ENCODE measurements around the gene PIP4K2C.
"Not testable (repeated sequence)": the region's sequence is repeated elsewhere in the genome, so short reads cannot be mapped to it uniquely, and the experiment has no call there.

Gene PIP4K2C

GRCh38 chr12:57586128-57586527, 4.9 kb upstream of the PIP4K2C start:
- no peak for DNase-seq

DNA sequence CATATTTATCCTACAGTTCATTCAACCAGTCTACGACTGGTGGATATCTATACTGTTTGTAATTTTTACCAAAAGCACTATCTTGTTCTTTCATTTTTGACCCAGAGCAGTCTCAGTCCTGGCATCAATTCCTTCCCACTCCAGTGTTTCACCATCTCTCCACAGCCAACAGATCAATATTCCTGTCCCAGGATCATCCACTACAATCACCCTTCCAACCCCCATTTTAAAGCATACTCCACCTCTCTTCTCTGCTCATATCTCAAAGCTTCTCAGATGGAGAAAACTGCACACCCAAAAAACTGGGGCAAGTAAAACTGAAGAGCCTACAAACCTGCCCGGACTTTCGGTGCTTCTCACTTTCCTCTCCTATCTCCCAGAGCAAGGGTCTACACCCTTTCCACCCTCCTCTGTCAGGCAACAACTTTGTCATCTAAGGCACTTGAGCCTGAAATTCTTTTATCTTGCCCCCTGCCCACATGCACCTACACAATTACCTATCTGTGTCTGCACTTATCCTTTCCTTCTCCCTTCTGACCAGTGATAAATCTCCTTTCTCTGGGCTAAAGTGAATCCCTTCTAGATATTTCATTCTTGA, 4.1 kb upstream of the PIP4K2C start:
- no peak for DNase-seq

DNA sequence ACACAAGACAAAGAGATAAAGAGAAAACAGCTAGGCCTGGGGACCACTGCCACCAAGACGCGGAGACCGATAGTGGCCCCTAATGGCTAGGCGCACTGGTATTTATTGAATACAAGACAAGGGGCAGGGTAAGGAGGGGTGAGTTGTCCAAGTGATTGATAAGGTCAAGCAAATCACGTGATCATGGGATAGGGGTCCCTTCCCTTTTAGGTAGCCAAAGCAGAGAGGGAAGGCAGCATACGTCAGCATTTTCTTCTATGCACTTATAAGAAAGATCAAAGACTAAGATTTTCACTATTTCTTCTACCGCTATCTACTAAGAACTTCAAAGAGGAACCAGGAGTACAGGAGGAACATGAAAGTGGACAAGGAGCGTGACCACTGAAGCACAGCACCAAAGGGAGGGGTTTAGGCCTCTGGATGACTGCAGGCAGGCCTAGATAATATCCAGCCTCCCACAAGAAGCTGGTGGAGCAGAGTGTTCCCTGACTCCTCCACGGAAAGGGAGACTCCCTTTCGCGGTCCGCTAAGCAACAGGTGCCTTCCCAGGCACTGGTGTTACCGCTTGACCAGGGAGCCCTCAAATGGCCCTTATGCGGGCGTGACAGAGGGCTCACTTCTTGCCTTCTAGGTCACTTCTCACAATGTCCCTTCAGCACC, 1.9 kb upstream of the PIP4K2C start:
- not testable (repeated sequence) for DNase-seq

DNA sequence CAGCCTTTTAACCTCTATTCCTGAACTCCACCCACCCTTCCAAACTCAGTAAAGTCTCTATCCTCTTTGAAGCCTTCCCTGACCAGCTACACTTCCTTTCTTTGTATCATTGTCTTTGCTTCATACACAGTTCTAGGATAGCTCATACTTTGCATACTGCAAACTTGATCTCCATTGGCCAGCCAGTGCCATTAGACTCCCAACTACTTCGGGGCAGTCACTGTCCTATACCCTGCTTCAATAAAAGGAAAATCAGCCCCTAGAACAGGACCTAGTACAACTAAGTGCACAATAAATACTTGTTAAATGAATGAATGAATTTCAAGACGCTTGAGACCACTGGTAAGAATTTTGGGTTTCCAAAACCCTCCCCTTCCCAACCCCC, 521 bp upstream of the PIP4K2C start:
- DNase-seq = no peak

DNA sequence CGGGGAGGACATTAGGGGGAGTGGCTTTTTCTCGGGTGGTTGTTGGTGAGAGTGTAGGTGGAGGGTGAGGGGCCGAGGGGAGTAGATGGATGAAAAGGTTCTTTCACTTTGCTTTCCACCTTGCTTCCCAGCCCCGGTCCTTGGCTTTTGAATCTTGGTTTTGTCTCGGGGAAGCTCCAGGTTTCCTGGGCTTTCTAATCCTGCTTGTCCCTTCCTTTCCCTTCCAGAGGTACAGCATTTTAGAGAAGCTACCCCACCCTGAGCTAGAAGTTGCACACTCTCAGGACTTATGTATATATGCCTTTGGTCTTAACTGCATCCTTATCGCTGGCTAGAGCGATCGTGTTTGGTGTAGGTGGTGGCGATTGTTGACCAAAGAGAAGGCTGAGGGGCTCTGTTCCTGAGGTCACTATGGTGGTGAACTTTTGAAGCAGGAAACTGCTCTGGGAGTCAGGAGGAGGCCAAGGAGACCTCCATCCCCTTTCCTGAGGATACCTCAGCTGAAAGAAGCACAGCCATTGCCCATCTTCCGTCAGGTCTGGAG, 862 bp downstream of the PIP4K2C start:
- DNase-seq = no peak

GRCh38 chr12:57592551-57593165, 1.7 kb downstream of the PIP4K2C start:
- no peak for DNase-seq

DNA sequence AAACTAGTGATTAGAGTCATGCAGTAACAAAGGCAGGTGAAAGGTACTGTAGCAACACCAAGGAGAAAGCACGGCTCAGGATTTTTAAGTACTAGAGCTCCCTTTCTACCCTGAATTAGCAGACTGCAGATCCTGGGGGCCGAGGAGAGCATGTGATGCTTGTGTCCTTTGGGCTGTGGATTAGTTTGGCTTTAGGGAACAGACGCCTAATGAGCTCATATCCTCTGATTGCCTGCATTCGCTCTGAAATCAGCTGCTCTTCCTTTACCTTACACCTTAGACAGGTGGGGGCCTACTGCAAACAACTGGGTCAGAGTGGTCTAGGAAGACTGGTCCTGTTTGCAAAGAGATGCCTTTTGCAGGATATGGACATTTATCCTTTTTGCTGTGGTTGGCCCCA, 2.2 kb downstream of the PIP4K2C start:
- DNase-seq = no peak

DNA sequence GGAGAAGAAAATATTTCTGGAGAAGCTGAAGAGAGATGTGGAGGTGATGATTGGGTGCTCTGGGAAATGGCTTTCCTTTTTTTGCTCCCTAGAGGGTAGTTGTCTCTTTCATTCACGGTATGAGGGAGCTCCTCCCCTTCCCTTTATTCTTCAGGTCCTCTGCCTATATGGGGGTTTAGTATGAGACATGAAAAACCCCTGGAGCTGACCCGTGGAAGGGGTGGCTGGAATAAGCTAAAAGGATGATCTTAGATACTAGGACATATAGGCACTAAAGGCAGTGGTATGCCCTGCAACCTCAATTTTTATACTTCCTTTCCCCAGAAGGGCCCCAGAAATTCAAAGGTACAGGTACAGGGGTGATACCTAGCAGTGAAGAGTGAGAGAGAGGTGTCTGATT, 9.4 kb downstream of the PIP4K2C start:
- DNase-seq = no peak

DNA sequence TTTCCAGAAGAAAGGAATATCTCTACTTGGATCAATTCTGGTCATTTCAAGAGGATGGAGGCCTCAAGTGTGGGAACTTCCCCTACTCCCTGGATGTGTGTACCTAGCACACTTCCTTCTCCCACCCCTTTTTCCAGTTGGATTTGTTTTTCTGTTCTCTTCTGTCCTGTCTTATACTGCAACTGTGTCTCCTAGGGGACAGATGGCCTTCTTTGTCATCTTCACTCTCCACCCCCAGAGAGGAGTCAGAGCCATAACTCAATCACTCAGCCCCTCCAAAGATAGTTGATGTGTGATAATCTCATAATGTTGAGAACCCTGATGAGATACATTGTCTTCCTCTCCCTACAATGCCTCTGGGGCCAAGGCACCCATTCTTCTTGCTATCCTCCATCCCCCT, 11.6 kb downstream of the PIP4K2C start:
- no peak for DNase-seq

- DNase-seq = no peak
Measured at GRCh38 chr12:57603324-57603723, 12.3 kb downstream of the PIP4K2C start.

DNA sequence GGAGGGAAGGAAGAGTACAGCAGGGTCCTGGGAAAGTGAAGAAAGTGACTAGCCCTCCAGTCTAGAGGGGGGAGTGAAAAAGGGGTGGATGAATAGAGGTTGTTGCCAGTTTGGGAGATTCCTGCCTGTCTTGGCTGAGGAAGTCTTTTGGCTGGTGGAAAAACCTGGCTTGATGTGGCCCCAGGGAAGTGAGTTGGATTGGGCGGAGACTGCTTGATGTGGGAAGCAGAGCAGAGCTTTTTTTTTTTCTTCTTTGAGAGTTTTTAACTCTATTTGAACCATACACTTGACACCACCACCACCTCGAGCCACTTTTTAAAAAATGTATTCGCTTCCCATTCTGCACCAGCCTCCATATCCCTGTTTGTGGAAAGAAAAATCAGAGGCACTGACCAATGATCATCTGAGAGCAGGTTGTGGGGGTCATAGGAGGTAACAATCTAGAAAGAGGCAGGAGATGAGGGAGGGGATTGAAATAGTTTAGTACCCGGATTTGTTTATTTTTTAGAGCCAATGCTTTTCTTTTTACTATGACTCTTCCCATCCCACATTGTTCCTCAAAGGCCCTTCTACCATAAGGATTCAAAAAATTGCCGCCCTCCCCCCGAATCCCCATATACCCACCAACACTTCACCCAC, 12.9 kb downstream of the PIP4K2C start:
- DNase-seq = no peak

- DNase-seq = peak; percentile 28 to 45
Measured at GRCh38 chr12:57604454-57604991, 13.5 kb downstream of the PIP4K2C start, which contains the start of gene DTX3. Gene DTX3 (plus strand): TSS chr12:57604824. CDS start chr12:57606518, 1,694 bp downstream.

DNA sequence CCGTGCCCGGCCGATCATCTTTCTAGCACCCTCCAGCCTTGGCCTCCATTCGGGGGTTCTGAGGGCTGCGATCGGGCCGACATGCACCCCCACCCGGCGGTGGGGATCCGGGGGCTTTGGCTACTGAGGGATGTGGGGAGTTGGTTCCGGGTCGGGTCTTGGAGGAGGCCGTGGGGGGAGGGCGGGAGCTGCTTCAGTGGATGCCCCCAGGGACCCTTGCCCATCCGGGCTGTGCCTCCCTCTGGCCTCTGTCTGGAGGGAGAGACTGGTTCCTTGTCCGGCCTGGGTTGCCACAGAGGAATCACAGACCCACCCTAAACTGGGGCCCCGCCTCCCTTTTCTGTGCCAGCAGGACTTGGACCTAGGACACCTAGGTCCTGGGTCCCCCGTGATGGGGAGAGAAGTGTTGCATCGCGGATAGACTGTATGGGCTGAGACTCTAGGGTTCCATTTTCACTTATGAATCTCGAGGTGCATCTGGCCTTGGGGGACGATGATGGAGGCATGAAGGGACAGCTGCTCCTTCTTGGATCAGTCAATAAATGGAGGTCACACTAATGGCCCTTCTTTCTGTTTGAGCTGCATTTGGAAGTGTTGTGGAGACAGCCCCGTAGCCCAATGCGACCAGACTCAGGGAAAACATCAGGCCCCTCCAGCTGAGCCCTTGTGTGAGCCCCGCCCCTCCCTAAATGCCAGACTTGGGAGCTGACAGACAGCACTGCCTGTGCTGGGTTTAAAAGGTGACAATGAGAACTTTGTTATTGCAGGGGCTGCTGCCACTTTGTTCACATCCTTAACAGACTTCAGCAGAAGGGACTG, 14.2 kb downstream of the PIP4K2C start:
- DNase-seq = no peak

DNA sequence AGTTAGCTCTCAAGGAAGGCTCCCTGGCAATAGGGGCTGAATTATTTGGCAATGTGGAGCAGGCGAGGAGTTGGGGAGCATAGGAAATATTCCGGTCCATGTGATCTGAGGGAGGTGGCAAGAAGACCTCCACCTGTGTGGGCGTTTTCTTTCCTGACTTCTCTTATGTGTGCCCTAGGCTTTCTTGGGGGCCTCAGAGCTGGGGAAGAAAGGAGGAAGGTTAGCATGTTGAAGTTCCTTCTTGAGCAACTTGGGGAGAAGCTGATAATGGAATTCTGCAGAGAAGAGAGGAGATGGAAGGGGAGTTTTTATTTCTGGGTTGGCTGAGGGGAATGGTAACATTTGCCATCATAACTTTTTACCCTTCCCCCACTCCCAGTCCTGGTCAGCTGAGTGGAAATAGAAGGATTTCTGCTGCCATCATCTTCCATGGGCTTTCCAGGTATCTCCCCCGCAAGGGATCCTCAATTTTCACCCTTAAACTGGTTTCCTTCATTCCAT, 14.9 kb downstream of the PIP4K2C start:
- no peak for DNase-seq

DNA sequence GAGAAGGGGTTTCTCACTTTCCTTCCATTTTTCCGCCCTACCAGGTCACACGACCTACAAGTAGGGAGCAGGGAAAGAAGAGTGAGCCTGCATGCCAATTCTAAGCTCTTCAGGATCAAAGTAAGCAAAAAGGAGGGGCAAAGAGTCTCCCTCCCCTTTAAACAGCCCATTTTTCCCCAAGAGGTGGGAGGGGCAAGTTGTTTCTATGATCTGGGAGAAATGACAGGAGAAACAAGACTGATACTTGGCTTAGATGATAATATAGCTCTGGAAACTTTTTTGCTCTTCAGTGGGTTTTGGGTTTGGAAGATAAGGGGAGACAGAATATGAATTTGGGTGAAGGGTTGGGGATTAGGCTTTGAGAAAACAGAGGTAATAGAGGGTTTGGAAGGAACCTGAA, 15.4 kb downstream of the PIP4K2C start:
- DNase-seq = no peak

GRCh38 chr12:57606821-57607220, 15.8 kb downstream of the PIP4K2C start:
- DNase-seq = no peak

DNA sequence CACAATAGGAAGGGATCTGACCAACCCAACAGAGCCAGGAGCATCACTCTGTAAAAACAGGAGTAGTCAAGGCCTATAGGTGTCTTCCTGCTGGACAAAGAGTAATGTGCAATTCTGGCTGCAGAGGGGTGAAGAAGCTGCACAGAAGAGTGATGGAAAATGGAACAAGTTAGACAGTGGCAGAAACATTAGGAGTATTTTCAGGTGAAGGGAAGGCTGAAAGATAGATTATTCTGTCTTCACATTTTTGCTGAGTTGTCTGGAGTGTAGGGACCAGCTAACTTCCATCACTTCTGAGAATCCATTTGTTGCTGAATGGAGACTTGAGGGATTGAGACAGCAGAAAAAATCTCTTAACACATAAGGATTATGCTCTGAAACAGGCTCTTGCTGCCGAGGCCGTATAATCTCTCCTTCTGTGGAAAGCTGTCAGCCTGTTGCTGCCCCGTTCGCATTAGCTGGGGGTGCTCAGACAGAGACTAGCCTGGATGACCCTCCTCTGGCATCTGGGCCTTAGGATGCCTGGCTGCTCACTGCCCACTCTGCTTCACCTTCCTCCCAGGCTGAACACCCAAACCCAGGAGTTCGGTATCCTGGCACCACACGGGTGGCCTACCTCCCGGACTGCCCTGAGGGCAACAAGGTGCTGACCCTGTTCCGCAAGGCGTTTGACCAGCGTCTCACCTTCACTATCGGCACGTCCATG, 17.1 kb downstream of the PIP4K2C start:
- DNase-seq = no peak

GRCh38 chr12:57609101-57609780, 18.2 kb downstream of the PIP4K2C start:
- no peak for DNase-seq

DNA sequence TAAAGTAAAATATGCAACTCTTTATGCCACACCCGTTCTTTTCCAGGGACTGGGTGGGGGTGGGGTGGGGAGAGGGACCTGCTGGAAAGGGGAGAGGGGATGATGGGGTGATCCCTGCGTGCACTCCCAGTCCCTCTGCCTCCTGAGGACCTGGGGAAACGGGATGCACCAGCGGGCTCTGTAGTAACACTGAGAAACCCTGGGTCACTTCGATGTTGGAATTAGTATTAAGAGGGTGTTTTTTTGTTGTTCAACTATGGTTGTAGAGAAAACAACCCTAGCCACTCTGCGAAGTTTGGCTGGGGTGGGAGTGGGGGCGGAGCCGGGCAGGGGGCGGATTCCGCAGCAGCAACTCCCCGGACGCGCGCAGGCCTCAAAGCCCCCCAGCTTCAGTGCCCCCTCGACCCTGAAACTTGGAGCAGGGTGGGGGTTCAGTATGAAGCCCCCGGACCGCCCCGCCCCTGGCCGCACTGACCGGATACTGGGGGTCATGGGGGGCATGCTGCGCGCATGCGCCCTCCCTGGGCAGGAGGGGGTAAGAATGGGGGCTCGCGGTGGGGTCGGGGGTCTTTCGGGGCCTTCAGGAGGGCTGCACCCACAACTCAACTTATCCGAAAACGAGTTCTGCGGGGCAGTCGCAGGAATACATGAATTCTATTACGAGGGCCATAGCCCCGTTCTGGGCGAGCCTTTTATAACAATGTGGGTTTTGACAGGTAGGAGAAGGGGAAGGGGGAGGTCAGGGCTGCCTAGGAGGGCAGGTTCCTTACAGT, 19.0 kb downstream of the PIP4K2C start:
- no peak for DNase-seq

DNA sequence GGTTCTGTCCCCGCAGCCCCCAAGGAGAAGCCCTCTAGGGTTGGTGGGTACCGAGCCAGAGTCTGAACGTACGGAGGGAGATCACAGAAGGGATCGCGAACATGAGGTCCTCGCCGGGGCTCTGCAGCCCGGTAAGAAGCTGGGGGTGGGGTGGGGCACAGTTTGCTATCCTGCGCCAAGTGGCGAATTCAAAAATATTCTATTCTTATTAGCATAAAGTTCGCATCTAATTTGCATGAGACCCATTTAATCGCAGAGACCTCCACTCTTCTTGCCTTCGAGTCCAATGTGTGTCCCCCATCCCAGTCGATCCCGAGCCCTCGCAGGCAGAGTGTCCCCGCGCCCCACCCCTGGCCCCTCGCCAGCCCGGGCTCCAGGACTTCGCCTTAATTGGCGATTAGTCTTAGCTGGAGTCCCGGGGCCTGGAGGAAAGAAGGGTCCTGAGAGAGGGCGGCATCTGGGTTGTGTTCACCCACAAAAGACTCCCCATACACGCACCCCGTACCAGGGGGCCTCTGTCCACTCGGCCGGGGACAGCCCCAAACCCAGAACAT, 19.6 kb downstream of the PIP4K2C start:
- no peak for DNase-seq
